Lung (tissue), 12 donors: ENCODE data around the gene MAST2. TPM values are rescaled to one million over a fixed set of nuclear protein-coding genes. Genes with fewer than 3 reads are reported as not detected.
A peak's percentile ranks its signal among the peaks of the same experiment; 100 is the strongest.
"Not testable (repeated sequence)": the region's sequence is repeated elsewhere in the genome, so short reads cannot be mapped to it uniquely, and the experiment has no call there.

ENCODE experiments used
- ATAC-seq: fragments of 200-7000 bp; cut with Tn5 transposase; one replicate; pipeline ENCODE4 v1.9.1; 2020; ENCODE audit warnings: moderate number of reproducible peaks; ENCODE audit not compliant: insufficient read depth, low FRiP score
- DNase-seq, 3 donors: peaks; one replicate each; pipeline ENCODE4 v3.0.0-alpha.2; 2013 to 2017
- H3K27ac ChIP-seq, 2 donors: one replicate each; pipeline ENCODE4 v1.5.1; 2013; ENCODE audit warnings: mild to moderate bottlenecking in 2 of 2, moderate library complexity in 2 of 2, control low read depth in 1 of 2, inconsistent platforms in 1 of 2, low read depth in 1 of 2, low read length in 1 of 2
- H3K27me3 ChIP-seq, 3 donors: one replicate each; pipeline ENCODE4 v1.5.1; 2013; ENCODE audit warnings: low read length in 2 of 3; ENCODE audit not compliant: control insufficient read depth in 3 of 3, insufficient read depth in 3 of 3
- H3K36me3 ChIP-seq, 4 donors: one replicate each; pipeline ENCODE4 v1.5.1; 2013; ENCODE audit warnings: low read length in 4 of 4, mild to moderate bottlenecking in 1 of 4, moderate library complexity in 1 of 4; ENCODE audit not compliant: control insufficient read depth in 4 of 4, insufficient read depth in 4 of 4
- H3K4me1 ChIP-seq, 5 donors: one replicate each; pipeline ENCODE4 v1.5.1; 2013; ENCODE audit warnings: low read length in 5 of 5, mild to moderate bottlenecking in 2 of 5, moderate library complexity in 1 of 5; ENCODE audit not compliant: control insufficient read depth in 5 of 5, insufficient read depth in 5 of 5
- H3K4me3 ChIP-seq: one replicate; pipeline ENCODE4 v1.5.1; 2013; ENCODE audit warnings: mild to moderate bottlenecking, control low read depth, moderate library complexity
- H3K9ac ChIP-seq, 2 donors: one replicate each; pipeline ENCODE4 v1.5.1; 2013; ENCODE audit warnings: low read length in 2 of 2, control low read depth in 1 of 2; ENCODE audit not compliant: insufficient read depth in 1 of 2
- H3K9me3 ChIP-seq, 4 donors: one replicate each; pipeline ENCODE4 v1.5.1; 2013; ENCODE audit warnings: low read length in 3 of 4, mild to moderate bottlenecking in 1 of 4, moderate library complexity in 1 of 4; ENCODE audit not compliant: control insufficient read depth in 4 of 4, insufficient read depth in 3 of 4
- WGBS, 2 donors: extraction: QIAGEN DNeasy Blood & Tissue Kit; methylation state at CpG; one replicate each; pipeline ENCODE4 v1.1.7; 2013; 5-methylcytosine and 5-hydroxymethylcytosine counted together
- polyA plus RNA-seq, 2 donors: library from polyadenylated mRNA; stranded (reverse); fragments of 200-250 nt; gene quantifications; one replicate each; pipeline ENCODE4 v1.2.1, GENCODE V29; 2013
- total RNA-seq, 2 donors: library from RNA; depleted of rRNA in 1 of 2; stranded (reverse); fragments of >200 nt in 1 of 2; gene quantifications; one replicate each; pipeline ENCODE4 v1.2.1, GENCODE V29; 2014 to 2021
- TF ChIP-seq, protein P1 (sequence below): IDR thresholded peaks from 2 replicates; pipeline ENCODE4 v1.5.1; 2012; ENCODE audit warnings: mild to moderate bottlenecking; ENCODE audit errors: control extremely low read depth, extremely low read depth
- donor health status: control.
- donor health status: control.
- donor health status: Bipolar disorder and iron deficiency.
- donor health status: healthy.
- donor health status: DM: yes; HTN: yes; CAD: no.

The MAST2 gene
- total and polyA plus RNA-seq, 4 donors: 10.5 to 28.6 (median 19.1) TPM

DNA sequence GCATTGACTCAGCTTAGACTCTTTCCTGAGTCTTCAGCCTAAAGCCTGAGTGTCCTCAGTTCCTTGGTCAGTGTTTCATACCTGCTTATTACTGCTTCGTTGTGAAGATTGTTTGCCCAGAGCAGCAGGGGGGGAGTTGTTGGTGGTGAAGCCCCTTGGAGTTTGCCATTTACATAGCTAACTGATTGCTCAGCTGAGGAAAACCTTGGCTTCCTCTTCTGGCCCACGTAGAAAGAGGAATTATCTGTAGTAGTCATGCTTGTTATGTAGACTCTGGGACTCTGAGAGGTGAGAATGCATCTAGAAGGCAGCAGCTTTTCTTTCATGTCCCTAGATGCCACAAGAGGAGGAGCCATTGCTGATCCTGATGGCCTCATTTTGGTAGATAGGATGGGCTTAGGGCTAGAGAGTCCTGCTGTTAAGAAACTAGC lies 125.9 kb downstream of the MAST2 start:
- TF ChIP-seq, protein P1, sequence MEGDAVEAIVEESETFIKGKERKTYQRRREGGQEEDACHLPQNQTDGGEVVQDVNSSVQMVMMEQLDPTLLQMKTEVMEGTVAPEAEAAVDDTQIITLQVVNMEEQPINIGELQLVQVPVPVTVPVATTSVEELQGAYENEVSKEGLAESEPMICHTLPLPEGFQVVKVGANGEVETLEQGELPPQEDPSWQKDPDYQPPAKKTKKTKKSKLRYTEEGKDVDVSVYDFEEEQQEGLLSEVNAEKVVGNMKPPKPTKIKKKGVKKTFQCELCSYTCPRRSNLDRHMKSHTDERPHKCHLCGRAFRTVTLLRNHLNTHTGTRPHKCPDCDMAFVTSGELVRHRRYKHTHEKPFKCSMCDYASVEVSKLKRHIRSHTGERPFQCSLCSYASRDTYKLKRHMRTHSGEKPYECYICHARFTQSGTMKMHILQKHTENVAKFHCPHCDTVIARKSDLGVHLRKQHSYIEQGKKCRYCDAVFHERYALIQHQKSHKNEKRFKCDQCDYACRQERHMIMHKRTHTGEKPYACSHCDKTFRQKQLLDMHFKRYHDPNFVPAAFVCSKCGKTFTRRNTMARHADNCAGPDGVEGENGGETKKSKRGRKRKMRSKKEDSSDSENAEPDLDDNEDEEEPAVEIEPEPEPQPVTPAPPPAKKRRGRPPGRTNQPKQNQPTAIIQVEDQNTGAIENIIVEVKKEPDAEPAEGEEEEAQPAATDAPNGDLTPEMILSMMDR: no peak
- no peaks in the 10 kb centered on the region for H3K36me3 ChIP-seq
- peak in 2 of 3 donors; percentile 25 to 49 for DNase-seq
- H3K4me1 ChIP-seq: peaks cover 0 to 30% (median 1%) of the 10 kb centered on the region in 5 donors
- no peak for ATAC-seq
- WGBS, 2 donors: 15 to 32% methylated on average over 2 of the region's 2 CpGs
- no peak overlapping the region for H3K9ac ChIP-seq
- H3K27me3 ChIP-seq: no peaks in the 10 kb centered on the region
- no peaks in the 10 kb centered on the region for H3K9me3 ChIP-seq
- no peak overlapping the region for H3K4me3 ChIP-seq
- peak overlapping the region in 1 of 2 donors; percentile 74 for H3K27ac ChIP-seq

DNA sequence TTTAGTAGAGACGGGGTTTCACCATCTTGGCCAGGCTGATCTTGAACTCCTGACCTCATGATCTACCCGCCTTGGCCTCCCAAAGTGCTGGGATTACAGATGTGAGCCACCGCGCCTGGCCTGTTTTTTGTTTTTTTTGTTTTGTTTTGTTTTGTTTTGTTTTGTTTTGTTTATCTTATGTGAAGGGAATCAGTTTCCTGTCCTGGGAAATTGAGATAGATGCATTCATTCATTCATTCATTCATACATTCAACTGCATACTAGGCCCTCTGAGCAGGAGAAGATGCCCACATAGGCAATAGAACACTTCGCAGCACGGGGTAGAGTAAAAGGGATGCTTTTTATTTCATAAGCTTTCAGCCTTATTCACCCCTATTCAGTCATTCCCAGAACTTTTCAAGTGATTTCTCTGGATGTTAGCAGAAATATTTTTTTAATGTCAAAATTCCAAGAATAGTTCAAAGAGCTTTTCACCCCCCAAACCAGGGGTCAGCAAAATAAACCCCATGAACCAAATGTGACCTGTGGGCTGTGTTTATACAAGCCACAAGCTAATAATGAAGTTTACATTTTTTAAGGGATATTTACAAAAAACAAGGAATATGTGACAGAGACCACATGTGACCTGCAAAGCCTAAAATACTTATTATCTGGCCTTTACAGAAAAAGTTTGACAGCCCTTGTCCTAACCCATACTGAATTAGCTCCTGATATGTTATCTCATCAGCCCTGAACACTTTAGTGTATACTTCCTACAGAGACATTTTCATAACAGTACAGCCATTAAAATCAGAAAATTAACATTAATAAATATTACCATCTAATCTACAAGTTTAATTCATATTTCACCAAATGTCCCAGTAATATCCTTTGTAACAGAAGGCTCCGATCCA lies 127.1 kb downstream of the MAST2 start:
- ATAC-seq: no peak
- H3K36me3 ChIP-seq: no peaks in the 10 kb centered on the region
- peak in 2 of 3 donors; percentile 46 to 50 for DNase-seq
- TF ChIP-seq, protein P1: no peak
- no peaks in the 10 kb centered on the region for H3K9me3 ChIP-seq
- no peak overlapping the region for H3K9ac ChIP-seq
- WGBS, 2 donors: 84 to 93% methylated on average over 7 of the region's 7 CpGs
- peaks cover 0 to 21% (median 0%) of the 10 kb centered on the region in 5 donors for H3K4me1 ChIP-seq
- no peaks in the 10 kb centered on the region for H3K27me3 ChIP-seq
- no peak overlapping the region for H3K27ac ChIP-seq
- no peak overlapping the region for H3K4me3 ChIP-seq

DNA sequence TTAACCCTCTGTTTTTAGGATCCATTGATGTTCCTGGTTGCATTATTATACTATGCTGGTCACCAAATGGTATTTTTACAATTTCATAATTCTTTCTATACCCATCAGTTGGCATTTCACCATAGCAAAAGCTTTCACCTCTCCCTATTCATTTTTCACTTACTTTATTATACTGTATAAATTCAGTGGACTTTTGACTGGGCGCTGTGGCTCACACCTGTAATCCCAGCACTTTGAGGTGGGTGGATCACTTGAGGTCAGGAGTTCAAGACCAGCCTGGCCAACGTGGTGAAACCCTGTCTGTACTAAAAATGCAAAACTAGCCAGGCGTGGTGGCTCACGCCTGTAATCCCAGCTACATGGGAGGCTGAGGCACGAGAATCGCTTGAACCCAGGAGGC lies 128.8 kb downstream of the MAST2 start:
- not testable (repeated sequence) for H3K9ac ChIP-seq, H3K27ac ChIP-seq, H3K4me3 ChIP-seq, H3K9me3 ChIP-seq, ATAC-seq, H3K27me3 ChIP-seq, DNase-seq, H3K36me3 ChIP-seq
- peaks cover 0 to 21% (median 0%) of the 10 kb centered on the region in 5 donors for H3K4me1 ChIP-seq
- WGBS, 2 donors: 88 to 92% methylated on average over 6 of the region's 6 CpGs

DNA sequence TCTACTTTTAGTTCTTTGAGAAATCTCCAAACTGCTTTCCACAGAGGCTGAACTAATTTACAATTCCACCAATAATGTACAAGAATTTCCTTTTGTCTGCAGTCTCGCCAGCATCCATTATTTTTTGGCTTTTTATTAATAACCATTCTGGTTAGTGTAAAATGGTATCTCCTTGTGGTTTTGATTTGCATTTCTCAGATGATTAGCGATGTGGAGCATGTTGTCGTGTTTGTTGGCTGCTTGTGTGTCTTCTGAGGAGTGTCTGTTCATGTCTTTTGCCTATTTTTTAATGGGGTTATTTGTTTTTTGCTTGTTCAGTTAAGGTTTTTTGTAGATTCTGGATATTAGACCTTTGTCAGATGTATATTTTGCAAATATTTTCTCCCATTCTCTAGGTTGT lies 131.5 kb downstream of the MAST2 start:
- H3K9ac ChIP-seq: no peak overlapping the region
- no peak for DNase-seq
- 94 to 96% methylated on average over 3 of the region's 3 CpGs for WGBS, 2 donors
- ATAC-seq: no peak
- H3K4me3 ChIP-seq: no peak overlapping the region
- peaks cover 0 to 10% (median 0%) of the 10 kb centered on the region in 5 donors for H3K4me1 ChIP-seq
- peaks cover 0 to 5% (median 0%) of the 10 kb centered on the region in 4 donors for H3K36me3 ChIP-seq
- no peak overlapping the region for H3K27ac ChIP-seq
- TF ChIP-seq, protein P1: no peak
- H3K9me3 ChIP-seq: no peaks in the 10 kb centered on the region
- no peaks in the 10 kb centered on the region for H3K27me3 ChIP-seq
